ENCODE data around the gene TCL1A. TPM values are rescaled to one million over a fixed set of nuclear protein-coding genes. Genes with fewer than 3 reads are reported as not detected.

The TCL1A gene
- total RNA-seq, 1 experiment from 2014 or later, result not detected

DNA sequence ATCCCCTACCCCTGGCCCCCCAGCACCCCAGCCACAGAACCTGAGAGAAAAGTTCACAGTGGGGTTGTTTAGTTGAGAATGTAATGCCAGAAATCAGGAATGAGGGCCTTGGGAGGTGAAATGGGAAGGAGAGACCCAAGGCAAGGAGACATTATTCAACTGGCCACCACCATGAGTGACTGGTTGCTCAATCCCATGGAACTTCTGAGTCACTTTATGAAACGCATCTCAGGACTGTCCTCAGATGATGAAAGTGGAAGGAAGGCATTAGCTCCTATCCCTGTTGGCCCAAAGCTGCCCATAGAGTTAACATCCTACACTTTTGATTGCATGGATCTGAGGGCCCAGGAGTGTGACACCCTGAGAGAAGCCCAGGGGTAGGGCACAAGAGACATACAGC is 25.4 kb upstream of the TCL1A start:
- Histone ChIP-seq H2BK5ac (ENCODE audit: insufficient read length, low read length) (no peak overlapping the region), H3K79me1 (ENCODE audit: insufficient read depth, low read depth, low read length, poor library complexity, severe bottlenecking) (no peaks in the 10 kb centered on the region), H2AFZ (ENCODE audit: low read length) (no peak overlapping the region), H3K27ac (ENCODE audit: insufficient read length, low read depth, low read length) (no peak overlapping the region), H3K56ac (ENCODE audit: insufficient read length, low read depth, low read length) (no peak overlapping the region), H3K4me2 (ENCODE audit: insufficient read depth, insufficient read length, low read length) (no peak overlapping the region), H4K91ac (ENCODE audit: insufficient read length, low read depth, low read length) (no peak overlapping the region), H2BK20ac (ENCODE audit: low read depth, low read length, poor library complexity, severe bottlenecking) (no peak overlapping the region), H3K18ac (ENCODE audit: insufficient read length, low read depth, low read length) (no peak overlapping the region), H3K27me3 (ENCODE audit: insufficient read depth, low read length) (no peaks in the 10 kb centered on the region), H2BK15ac (ENCODE audit: low read depth, low read length) (no peak overlapping the region), H3T11ph (ENCODE audit: low read length) (no peak overlapping the region), H4K5ac (ENCODE audit: insufficient read length, low read depth, low read length) (no peak overlapping the region), H3K23ac (ENCODE audit: insufficient read length, low read depth, low read length) (no peak overlapping the region), H3K4me1 (ENCODE audit: insufficient read depth, low read length) (no peaks in the 10 kb centered on the region), H2BK120ac (ENCODE audit: low read depth, low read length, poor library complexity, severe bottlenecking) (no peak overlapping the region), H2BK12ac (ENCODE audit: insufficient read length, low read depth, low read length) (no peak overlapping the region), H3K9me3 (ENCODE audit: control insufficient read depth, low read depth, low read length) (no peaks in the 10 kb centered on the region), H3K23me2 (ENCODE audit: insufficient read length, low read depth, low read length, poor library complexity, severe bottlenecking) (no peaks in the 10 kb centered on the region), H3K14ac (ENCODE audit: insufficient read depth, low read length) (no peak overlapping the region), H3K4ac (ENCODE audit: low read depth, low read length) (no peak overlapping the region), H4K8ac (replicated peaks; ENCODE audit: insufficient read length, low read depth, low read length) (no peak overlapping the region), H2AK5ac (ENCODE audit: insufficient read length, low read length) (no peak overlapping the region), H4K20me1 (ENCODE audit: control insufficient read depth, insufficient read depth, insufficient read length) (no peaks in the 10 kb centered on the region), H3K9ac (ENCODE audit: extremely low read depth, insufficient read length, low read length) (no peak overlapping the region), H3K79me2 (ENCODE audit: insufficient read depth, low read length) (no peaks in the 10 kb centered on the region)
- TF ChIP-seq, protein P1, sequence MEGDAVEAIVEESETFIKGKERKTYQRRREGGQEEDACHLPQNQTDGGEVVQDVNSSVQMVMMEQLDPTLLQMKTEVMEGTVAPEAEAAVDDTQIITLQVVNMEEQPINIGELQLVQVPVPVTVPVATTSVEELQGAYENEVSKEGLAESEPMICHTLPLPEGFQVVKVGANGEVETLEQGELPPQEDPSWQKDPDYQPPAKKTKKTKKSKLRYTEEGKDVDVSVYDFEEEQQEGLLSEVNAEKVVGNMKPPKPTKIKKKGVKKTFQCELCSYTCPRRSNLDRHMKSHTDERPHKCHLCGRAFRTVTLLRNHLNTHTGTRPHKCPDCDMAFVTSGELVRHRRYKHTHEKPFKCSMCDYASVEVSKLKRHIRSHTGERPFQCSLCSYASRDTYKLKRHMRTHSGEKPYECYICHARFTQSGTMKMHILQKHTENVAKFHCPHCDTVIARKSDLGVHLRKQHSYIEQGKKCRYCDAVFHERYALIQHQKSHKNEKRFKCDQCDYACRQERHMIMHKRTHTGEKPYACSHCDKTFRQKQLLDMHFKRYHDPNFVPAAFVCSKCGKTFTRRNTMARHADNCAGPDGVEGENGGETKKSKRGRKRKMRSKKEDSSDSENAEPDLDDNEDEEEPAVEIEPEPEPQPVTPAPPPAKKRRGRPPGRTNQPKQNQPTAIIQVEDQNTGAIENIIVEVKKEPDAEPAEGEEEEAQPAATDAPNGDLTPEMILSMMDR (conservative IDR thresholded peaks at IDR 0.05), result no peak
- H3K36me3 Mint-ChIP-seq (ENCODE audit: insufficient read depth in 1 of 3, low read depth in 3 of 3), result no peaks in the 10 kb centered on the region
- peaks cover 48% of the 10 kb centered on the region for H3K27me3 Mint-ChIP-seq (ENCODE audit: low read depth)
- no peak for DNase-seq
- H3K9me3 Mint-ChIP-seq, result no peaks in the 10 kb centered on the region; a peak in 1 of 5 replicates
- no CpG with 5 or more reads among the region's 1 CpG for WGBS (ENCODE audit: extremely low coverage, insufficient read length, low lambda C conversion rate)
- no peaks in the 10 kb centered on the region for H3K4me1 Mint-ChIP-seq
- H3K27ac Mint-ChIP-seq, result no peak overlapping the region
- no peak overlapping the region for H3K4me3 Mint-ChIP-seq

All from H9 (cell line).